Ovary (tissue), 3 donors: ENCODE data around the gene ANKH.

Experiments used
- EP300 ChIP-seq: sonication (generic); formaldehyde crosslinking; IDR thresholded peaks from one replicate; pipeline ENCODE4 v1.6.1; 2017; ENCODE audit warnings: antibody characterized with exemption
- POLR2A ChIP-seq: fragments of 450-650 bp; IDR thresholded peaks from one replicate; pipeline ENCODE4 v1.6.1; 2017; ENCODE audit warnings: antibody characterized with exemption, mild to moderate bottlenecking, moderate library complexity
- TF ChIP-seq, protein P1 (sequence below), 3 donors: fragments of 450-650 bp in 2 of 3; fragments of 200-600 bp in 1 of 3; IDR thresholded peaks; one replicate each; pipeline versions ENCODE4 v1.5.1 to v1.8.0; 2016 to 2022; ENCODE audit warnings: antibody characterized with exemption in 3 of 3, mild to moderate bottlenecking in 1 of 3
- donor health status: DM: no; HTN: no; CAD: no.

DNA sequence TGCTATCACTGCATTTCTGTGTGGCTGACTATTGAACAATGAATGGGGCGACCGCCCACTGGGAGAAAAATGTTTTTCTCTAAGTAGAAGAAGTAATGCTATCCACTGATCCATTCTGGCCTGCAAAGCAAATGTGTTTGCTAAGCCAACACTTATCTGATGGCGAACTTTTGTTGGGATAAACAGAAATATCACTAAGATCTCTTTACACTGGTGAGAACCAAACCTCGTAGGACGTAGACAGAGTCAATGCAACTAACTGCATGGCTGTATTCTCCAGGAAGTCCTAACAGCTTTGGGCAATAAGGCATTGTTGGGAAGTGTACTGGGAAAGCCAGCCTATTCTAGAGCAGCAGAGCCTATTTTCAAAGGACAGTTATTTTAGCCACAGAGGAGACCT is 77.7 kb downstream of the ANKH start:
- TF ChIP-seq, protein P1, sequence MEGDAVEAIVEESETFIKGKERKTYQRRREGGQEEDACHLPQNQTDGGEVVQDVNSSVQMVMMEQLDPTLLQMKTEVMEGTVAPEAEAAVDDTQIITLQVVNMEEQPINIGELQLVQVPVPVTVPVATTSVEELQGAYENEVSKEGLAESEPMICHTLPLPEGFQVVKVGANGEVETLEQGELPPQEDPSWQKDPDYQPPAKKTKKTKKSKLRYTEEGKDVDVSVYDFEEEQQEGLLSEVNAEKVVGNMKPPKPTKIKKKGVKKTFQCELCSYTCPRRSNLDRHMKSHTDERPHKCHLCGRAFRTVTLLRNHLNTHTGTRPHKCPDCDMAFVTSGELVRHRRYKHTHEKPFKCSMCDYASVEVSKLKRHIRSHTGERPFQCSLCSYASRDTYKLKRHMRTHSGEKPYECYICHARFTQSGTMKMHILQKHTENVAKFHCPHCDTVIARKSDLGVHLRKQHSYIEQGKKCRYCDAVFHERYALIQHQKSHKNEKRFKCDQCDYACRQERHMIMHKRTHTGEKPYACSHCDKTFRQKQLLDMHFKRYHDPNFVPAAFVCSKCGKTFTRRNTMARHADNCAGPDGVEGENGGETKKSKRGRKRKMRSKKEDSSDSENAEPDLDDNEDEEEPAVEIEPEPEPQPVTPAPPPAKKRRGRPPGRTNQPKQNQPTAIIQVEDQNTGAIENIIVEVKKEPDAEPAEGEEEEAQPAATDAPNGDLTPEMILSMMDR (IDR thresholded peaks at IDR 0.05), result no peak
- TF ChIP-seq POLR2A, result no peak
- TF ChIP-seq EP300, result no peak
